Measurements from ENCODE around the gene CDH13.

The CDH13 gene

GRCh38 chr16:83439412-83439811 is 812.6 kb downstream of the CDH13 start:
- Histone ChIP-seq H3K36me3 (ENCODE audit: control insufficient read depth in 2 of 2, insufficient read depth in 2 of 2, low read length in 2 of 2) (no peaks in the 10 kb centered on the region), H3K9ac (ENCODE audit: low read length in 2 of 2) (no peak overlapping the region), H3K27ac (ENCODE audit: low read length) (no peak overlapping the region), H3K4me3 (ENCODE audit: low read length in 2 of 2) (no peak overlapping the region), H3K27me3 (ENCODE audit: control insufficient read depth in 1 of 2, insufficient read depth in 2 of 2, low read length in 2 of 2) (no peaks in the 10 kb centered on the region), H3K9me3 (ENCODE audit: control insufficient read depth in 2 of 2, low read length in 2 of 2) (no peaks in the 10 kb centered on the region), H3K4me1 (ENCODE audit: control insufficient read depth, insufficient read depth, low read length) (no peaks in the 10 kb centered on the region)

GRCh38 chr16:83441517-83441916 is 814.7 kb downstream of the CDH13 start:
- Histone ChIP-seq H3K4me1 (ENCODE audit: control insufficient read depth, insufficient read depth, low read length) (no peaks in the 10 kb centered on the region), H3K4me3 (ENCODE audit: low read length in 2 of 2) (no peak overlapping the region), H3K9ac (ENCODE audit: low read length in 2 of 2) (no peak overlapping the region), H3K36me3 (ENCODE audit: control insufficient read depth in 2 of 2, insufficient read depth in 2 of 2, low read length in 2 of 2) (no peaks in the 10 kb centered on the region), H3K27me3 (ENCODE audit: control insufficient read depth in 1 of 2, insufficient read depth in 2 of 2, low read length in 2 of 2) (no peaks in the 10 kb centered on the region), H3K27ac (ENCODE audit: low read length) (no peak overlapping the region), H3K9me3 (ENCODE audit: control insufficient read depth in 2 of 2, low read length in 2 of 2) (no peaks in the 10 kb centered on the region)

- H3K27ac ChIP-seq (ENCODE audit: low read length): no peak overlapping the region
- H3K4me3 ChIP-seq (ENCODE audit: low read length in 2 of 2): no peak overlapping the region
- H3K9ac ChIP-seq (ENCODE audit: low read length in 2 of 2): no peak overlapping the region
- no peaks in the 10 kb centered on the region for H3K4me1 ChIP-seq (ENCODE audit: control insufficient read depth, insufficient read depth, low read length)
- H3K36me3 ChIP-seq (ENCODE audit: control insufficient read depth in 2 of 2, insufficient read depth in 2 of 2, low read length in 2 of 2): no peaks in the 10 kb centered on the region
- no peaks in the 10 kb centered on the region for H3K27me3 ChIP-seq (ENCODE audit: control insufficient read depth in 1 of 2, insufficient read depth in 2 of 2, low read length in 2 of 2)
- H3K9me3 ChIP-seq (ENCODE audit: control insufficient read depth in 2 of 2, low read length in 2 of 2): no peaks in the 10 kb centered on the region
These were observed 817.2 kb downstream of the CDH13 start for GRCh38 chr16:83443972-83444371.

DNA sequence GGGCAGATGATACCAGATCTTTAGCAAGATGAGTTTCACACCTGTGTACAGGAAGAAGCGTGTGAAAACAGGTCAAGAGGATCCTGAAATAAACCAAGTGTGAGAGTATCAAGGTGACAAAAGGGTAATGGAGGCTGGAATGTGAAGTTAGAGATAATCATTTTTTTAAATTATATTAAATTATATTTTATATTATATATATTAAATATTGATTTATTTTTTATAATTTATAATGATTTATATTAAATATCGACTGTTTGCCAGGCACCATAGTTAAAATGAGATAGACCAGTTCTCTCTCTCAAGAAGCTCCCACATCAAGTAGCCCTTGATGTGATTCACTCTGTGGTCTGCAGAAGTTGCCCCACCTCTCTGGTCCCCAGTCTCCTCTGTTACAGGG is 820.8 kb downstream of the CDH13 start:
- Histone ChIP-seq H3K9me3 (ENCODE audit: control insufficient read depth in 2 of 2, low read length in 2 of 2) (no peaks in the 10 kb centered on the region), H3K9ac (ENCODE audit: low read length in 2 of 2) (no peak overlapping the region), H3K27ac (ENCODE audit: low read length) (no peak overlapping the region), H3K27me3 (ENCODE audit: control insufficient read depth in 1 of 2, insufficient read depth in 2 of 2, low read length in 2 of 2) (no peaks in the 10 kb centered on the region), H3K4me3 (ENCODE audit: low read length in 2 of 2) (no peak overlapping the region), H3K36me3 (ENCODE audit: control insufficient read depth in 2 of 2, insufficient read depth in 2 of 2, low read length in 2 of 2) (no peaks in the 10 kb centered on the region), H3K4me1 (ENCODE audit: control insufficient read depth, insufficient read depth, low read length) (no peaks in the 10 kb centered on the region)

GRCh38 chr16:83449861-83450260 is 823.1 kb downstream of the CDH13 start:
- no peak overlapping the region for H3K9ac ChIP-seq (ENCODE audit: low read length in 2 of 2)
- no peaks in the 10 kb centered on the region for H3K4me1 ChIP-seq (ENCODE audit: control insufficient read depth, insufficient read depth, low read length)
- H3K27me3 ChIP-seq (ENCODE audit: control insufficient read depth in 1 of 2, insufficient read depth in 2 of 2, low read length in 2 of 2): peaks cover 0 to 2% of the 10 kb centered on the region in 2 donors
- no peaks in the 10 kb centered on the region for H3K9me3 ChIP-seq (ENCODE audit: control insufficient read depth in 2 of 2, low read length in 2 of 2)
- H3K4me3 ChIP-seq (ENCODE audit: low read length in 2 of 2): no peak overlapping the region
- no peaks in the 10 kb centered on the region for H3K36me3 ChIP-seq (ENCODE audit: control insufficient read depth in 2 of 2, insufficient read depth in 2 of 2, low read length in 2 of 2)
- H3K27ac ChIP-seq (ENCODE audit: low read length): no peak overlapping the region

- no peak overlapping the region for H3K4me3 ChIP-seq (ENCODE audit: low read length in 2 of 2)
- peaks cover 0 to 2% of the 10 kb centered on the region in 2 donors for H3K27me3 ChIP-seq (ENCODE audit: control insufficient read depth in 1 of 2, insufficient read depth in 2 of 2, low read length in 2 of 2)
- H3K9me3 ChIP-seq (ENCODE audit: control insufficient read depth in 2 of 2, low read length in 2 of 2): no peaks in the 10 kb centered on the region
- H3K9ac ChIP-seq (ENCODE audit: low read length in 2 of 2): no peak overlapping the region
- no peak overlapping the region for H3K27ac ChIP-seq (ENCODE audit: low read length)
- no peaks in the 10 kb centered on the region for H3K36me3 ChIP-seq (ENCODE audit: control insufficient read depth in 2 of 2, insufficient read depth in 2 of 2, low read length in 2 of 2)
- H3K4me1 ChIP-seq (ENCODE audit: control insufficient read depth, insufficient read depth, low read length): no peaks in the 10 kb centered on the region
These were observed 827.2 kb downstream of the CDH13 start for GRCh38 chr16:83453977-83454376.

- H3K27ac ChIP-seq (ENCODE audit: low read length): no peak overlapping the region
- H3K4me1 ChIP-seq (ENCODE audit: control insufficient read depth, insufficient read depth, low read length): no peaks in the 10 kb centered on the region
- no peaks in the 10 kb centered on the region for H3K36me3 ChIP-seq (ENCODE audit: control insufficient read depth in 2 of 2, insufficient read depth in 2 of 2, low read length in 2 of 2)
- no peak overlapping the region for H3K4me3 ChIP-seq (ENCODE audit: low read length in 2 of 2)
- H3K9me3 ChIP-seq (ENCODE audit: control insufficient read depth in 2 of 2, low read length in 2 of 2): no peaks in the 10 kb centered on the region
- peaks cover 0 to 2% of the 10 kb centered on the region in 2 donors for H3K27me3 ChIP-seq (ENCODE audit: control insufficient read depth in 1 of 2, insufficient read depth in 2 of 2, low read length in 2 of 2)
- no peak overlapping the region for H3K9ac ChIP-seq (ENCODE audit: low read length in 2 of 2)
These were observed 828.9 kb downstream of the CDH13 start for GRCh38 chr16:83455716-83456115.

GRCh38 chr16:83456934-83457333 is 830.2 kb downstream of the CDH13 start:
- Histone ChIP-seq H3K4me3 (ENCODE audit: low read length in 2 of 2) (no peak overlapping the region), H3K27me3 (ENCODE audit: control insufficient read depth in 1 of 2, insufficient read depth in 2 of 2, low read length in 2 of 2) (peaks cover 0 to 2% of the 10 kb centered on the region in 2 donors), H3K4me1 (ENCODE audit: control insufficient read depth, insufficient read depth, low read length) (no peaks in the 10 kb centered on the region), H3K9ac (ENCODE audit: low read length in 2 of 2) (no peak overlapping the region), H3K36me3 (ENCODE audit: control insufficient read depth in 2 of 2, insufficient read depth in 2 of 2, low read length in 2 of 2) (no peaks in the 10 kb centered on the region), H3K27ac (ENCODE audit: low read length) (no peak overlapping the region), H3K9me3 (ENCODE audit: control insufficient read depth in 2 of 2, low read length in 2 of 2) (no peaks in the 10 kb centered on the region)

DNA sequence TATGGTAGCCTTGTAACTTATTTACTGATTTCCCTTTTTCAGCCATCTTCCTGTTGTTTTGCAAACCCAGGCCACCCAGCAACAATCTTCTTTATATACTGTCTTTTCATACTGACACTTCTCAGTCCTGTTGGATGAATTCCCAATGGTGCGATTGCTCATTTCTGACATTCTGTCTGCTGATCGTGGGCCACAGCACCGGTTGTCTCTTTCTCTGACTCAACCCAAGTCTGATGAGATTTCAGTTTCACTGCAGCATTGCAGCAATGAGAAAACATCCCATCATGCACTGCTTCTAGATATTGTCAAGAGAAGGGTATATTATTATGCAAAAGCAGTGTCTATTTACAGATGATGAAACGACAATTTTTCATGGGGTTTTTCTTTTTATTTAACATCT is 831.8 kb downstream of the CDH13 start:
- Histone ChIP-seq H3K27me3 (ENCODE audit: control insufficient read depth in 1 of 2, insufficient read depth in 2 of 2, low read length in 2 of 2) (peaks cover 0 to 1% of the 10 kb centered on the region in 2 donors), H3K4me3 (ENCODE audit: low read length in 2 of 2) (no peak overlapping the region), H3K27ac (ENCODE audit: low read length) (no peak overlapping the region), H3K36me3 (ENCODE audit: control insufficient read depth in 2 of 2, insufficient read depth in 2 of 2, low read length in 2 of 2) (no peaks in the 10 kb centered on the region), H3K9me3 (ENCODE audit: control insufficient read depth in 2 of 2, low read length in 2 of 2) (no peaks in the 10 kb centered on the region), H3K4me1 (ENCODE audit: control insufficient read depth, insufficient read depth, low read length) (no peaks in the 10 kb centered on the region), H3K9ac (ENCODE audit: low read length in 2 of 2) (no peak overlapping the region)

DNA sequence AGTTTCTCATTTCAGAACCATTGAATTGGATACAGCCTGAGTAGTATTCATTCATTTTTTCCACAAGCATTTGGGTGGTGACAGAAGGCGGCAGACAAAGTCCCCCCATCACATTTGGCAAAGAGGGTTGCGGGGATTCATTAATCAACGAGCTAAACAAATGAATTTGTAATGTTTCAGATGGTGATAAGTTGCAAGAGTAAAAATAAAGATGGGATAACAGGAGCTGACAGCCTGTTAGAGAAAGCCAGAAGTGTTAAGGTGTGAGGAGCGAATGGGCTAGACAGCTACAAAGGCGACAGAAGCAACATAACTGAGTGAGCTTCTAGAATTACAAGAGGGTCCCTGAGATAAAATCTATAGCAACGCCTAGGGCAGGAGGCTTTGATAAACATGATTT is 838.2 kb downstream of the CDH13 start:
- H3K4me3 ChIP-seq (ENCODE audit: low read length in 2 of 2): no peak overlapping the region
- no peak overlapping the region for H3K27ac ChIP-seq (ENCODE audit: low read length)
- H3K4me1 ChIP-seq (ENCODE audit: control insufficient read depth, insufficient read depth, low read length): no peaks in the 10 kb centered on the region
- no peaks in the 10 kb centered on the region for H3K36me3 ChIP-seq (ENCODE audit: control insufficient read depth in 2 of 2, insufficient read depth in 2 of 2, low read length in 2 of 2)
- H3K9me3 ChIP-seq (ENCODE audit: control insufficient read depth in 2 of 2, low read length in 2 of 2): no peaks in the 10 kb centered on the region
- no peak overlapping the region for H3K9ac ChIP-seq (ENCODE audit: low read length in 2 of 2)
- no peaks in the 10 kb centered on the region for H3K27me3 ChIP-seq (ENCODE audit: control insufficient read depth in 1 of 2, insufficient read depth in 2 of 2, low read length in 2 of 2)

- H3K36me3 ChIP-seq (ENCODE audit: control insufficient read depth in 2 of 2, insufficient read depth in 2 of 2, low read length in 2 of 2): no peaks in the 10 kb centered on the region
- H3K9ac ChIP-seq (ENCODE audit: low read length in 2 of 2): no peak overlapping the region
- no peak overlapping the region for H3K27ac ChIP-seq (ENCODE audit: low read length)
- no peaks in the 10 kb centered on the region for H3K4me1 ChIP-seq (ENCODE audit: control insufficient read depth, insufficient read depth, low read length)
- no peaks in the 10 kb centered on the region for H3K9me3 ChIP-seq (ENCODE audit: control insufficient read depth in 2 of 2, low read length in 2 of 2)
- no peak overlapping the region for H3K4me3 ChIP-seq (ENCODE audit: low read length in 2 of 2)
- no peaks in the 10 kb centered on the region for H3K27me3 ChIP-seq (ENCODE audit: control insufficient read depth in 1 of 2, insufficient read depth in 2 of 2, low read length in 2 of 2)
These were observed 843.6 kb downstream of the CDH13 start for GRCh38 chr16:83470416-83470815.
